Measurements from ENCODE around the gene HAUS5.

DNA sequence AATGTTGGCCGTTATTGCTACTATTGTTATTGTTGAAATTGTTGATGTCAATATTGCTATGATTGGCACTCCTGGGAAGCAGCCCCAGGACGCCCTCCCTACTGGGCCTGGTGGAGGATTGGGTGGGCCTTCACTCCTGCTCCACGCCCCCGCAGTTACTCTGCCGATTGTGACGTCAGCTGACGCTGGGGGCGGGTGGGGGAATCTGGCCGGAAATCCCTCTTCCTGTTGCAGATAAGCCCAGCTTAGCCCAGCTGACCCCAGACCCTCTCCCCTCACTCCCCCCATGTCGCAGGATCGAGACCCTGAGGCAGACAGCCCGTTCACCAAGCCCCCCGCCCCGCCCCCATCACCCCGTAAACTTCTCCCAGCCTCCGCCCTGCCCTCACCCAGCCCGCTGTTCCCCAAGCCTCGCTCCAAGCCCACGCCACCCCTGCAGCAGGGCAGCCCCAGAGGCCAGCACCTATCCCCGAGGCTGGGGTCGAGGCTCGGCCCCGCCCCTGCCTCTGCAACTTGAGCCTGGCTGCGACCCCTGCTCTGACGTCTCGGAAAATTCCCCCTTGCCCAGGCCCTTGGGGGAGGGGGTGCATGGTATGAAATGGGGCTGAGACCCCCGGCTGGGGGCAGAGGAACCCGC, 29.1 kb downstream of the HAUS5 start, which contains the start of gene ETV2:
- TF ChIP-seq POLR2A (IDR thresholded peaks at IDR 0.05) (no peak), POLR2AphosphoS5 (IDR thresholded peaks at IDR 0.05) (peak; percentile 16 to 37 (median 17))
- TF ChIP-seq, protein P1, sequence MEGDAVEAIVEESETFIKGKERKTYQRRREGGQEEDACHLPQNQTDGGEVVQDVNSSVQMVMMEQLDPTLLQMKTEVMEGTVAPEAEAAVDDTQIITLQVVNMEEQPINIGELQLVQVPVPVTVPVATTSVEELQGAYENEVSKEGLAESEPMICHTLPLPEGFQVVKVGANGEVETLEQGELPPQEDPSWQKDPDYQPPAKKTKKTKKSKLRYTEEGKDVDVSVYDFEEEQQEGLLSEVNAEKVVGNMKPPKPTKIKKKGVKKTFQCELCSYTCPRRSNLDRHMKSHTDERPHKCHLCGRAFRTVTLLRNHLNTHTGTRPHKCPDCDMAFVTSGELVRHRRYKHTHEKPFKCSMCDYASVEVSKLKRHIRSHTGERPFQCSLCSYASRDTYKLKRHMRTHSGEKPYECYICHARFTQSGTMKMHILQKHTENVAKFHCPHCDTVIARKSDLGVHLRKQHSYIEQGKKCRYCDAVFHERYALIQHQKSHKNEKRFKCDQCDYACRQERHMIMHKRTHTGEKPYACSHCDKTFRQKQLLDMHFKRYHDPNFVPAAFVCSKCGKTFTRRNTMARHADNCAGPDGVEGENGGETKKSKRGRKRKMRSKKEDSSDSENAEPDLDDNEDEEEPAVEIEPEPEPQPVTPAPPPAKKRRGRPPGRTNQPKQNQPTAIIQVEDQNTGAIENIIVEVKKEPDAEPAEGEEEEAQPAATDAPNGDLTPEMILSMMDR (IDR thresholded peaks at IDR 0.05 in 8 of 11, conservative IDR thresholded peaks at IDR 0.05 in 3 of 11), result no peak
